Left ventricle myocardium inferior (tissue), 1 donor: ENCODE measurements around the gene ARMS2. TPM values are rescaled to one million over a fixed set of nuclear protein-coding genes. Genes with fewer than 3 reads are reported as not detected.

ENCODE experiments used
- DNase-seq: peaks from one replicate; pipeline ENCODE4 v3.0.0-alpha.2; 2020
- H3K27ac ChIP-seq: fragments of 200-600 bp; replicated peaks from 2 replicates; pipeline ENCODE4 v1.8.0; 2021
- H3K27me3 ChIP-seq: fragments of 200-600 bp; 2 replicates; pipeline ENCODE4 v1.8.0; 2021; ENCODE audit warnings: low read depth
- H3K36me3 ChIP-seq: fragments of 200-600 bp; 2 replicates; pipeline ENCODE4 v1.8.0; 2021
- H3K4me1 ChIP-seq: fragments of 200-600 bp; 2 replicates; pipeline ENCODE4 v1.8.0; 2021
- H3K4me3 ChIP-seq: fragments of 200-600 bp; 2 replicates; pipeline ENCODE4 v1.8.0; 2021; ENCODE audit warnings: mild to moderate bottlenecking, moderate library complexity
- H3K9me3 ChIP-seq: fragments of 200-600 bp; replicated peaks from 2 replicates; pipeline ENCODE4 v1.8.0; 2021
- intact Hi-C: fragments of 100-400 bp; cut with micrococcal nuclease; formaldehyde crosslinking; loops from one replicate; pipeline ENCODE4 v1.11.0; 2022
- total RNA-seq: library from RNA; stranded (reverse); fragmentation: NEBNext Ultra II Directional; extraction: Animal tissue kit (Norgen Biotek cat#: 25700); gene quantifications from one replicate; pipeline ENCODE4 v1.2.1, GENCODE V29; 2021
- TF ChIP-seq, protein P1 (sequence below): fragments of 200-600 bp; IDR thresholded peaks from 2 replicates; pipeline ENCODE4 v1.8.0; 2021; ENCODE audit warnings: antibody characterized with exemption, mild to moderate bottlenecking, borderline replicate concordance
- donor health status: DM: no; HTN: yes; CAD: no; lungs with severe emphysema.

ARMS2 gene
- total RNA-seq, 1 donor from 2014 or later = 0.27 TPM

DNA sequence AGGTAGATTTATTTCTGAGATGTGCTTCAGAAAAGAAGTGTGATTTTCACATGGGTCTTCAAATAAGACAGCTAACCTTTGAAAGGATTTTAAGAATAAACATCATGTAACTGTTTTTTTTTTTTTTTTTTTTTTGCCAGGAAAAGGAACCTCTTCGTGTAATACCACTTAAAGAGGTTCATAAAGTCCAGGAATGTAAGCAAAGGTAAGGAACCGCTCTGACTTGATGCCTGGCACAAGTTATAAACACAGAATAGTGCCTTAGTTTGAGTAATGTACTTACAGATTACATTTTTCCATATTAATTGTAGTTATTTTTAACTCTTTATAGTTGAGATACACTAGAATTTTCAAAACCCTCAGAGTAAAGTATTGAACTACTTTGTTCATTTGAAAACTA lies 30.4 kb upstream of the ARMS2 start:
- no peak for DNase-seq
- H3K4me1 ChIP-seq = peaks cover 41% of the 10 kb centered on the region
- H3K36me3 ChIP-seq = peaks cover 47% of the 10 kb centered on the region
- no peak overlapping the region for H3K27ac ChIP-seq
- H3K4me3 ChIP-seq = no peak overlapping the region
- intact Hi-C loops = no loop called here
- no peaks in the 10 kb centered on the region for H3K27me3 ChIP-seq
- TF ChIP-seq, protein P1, sequence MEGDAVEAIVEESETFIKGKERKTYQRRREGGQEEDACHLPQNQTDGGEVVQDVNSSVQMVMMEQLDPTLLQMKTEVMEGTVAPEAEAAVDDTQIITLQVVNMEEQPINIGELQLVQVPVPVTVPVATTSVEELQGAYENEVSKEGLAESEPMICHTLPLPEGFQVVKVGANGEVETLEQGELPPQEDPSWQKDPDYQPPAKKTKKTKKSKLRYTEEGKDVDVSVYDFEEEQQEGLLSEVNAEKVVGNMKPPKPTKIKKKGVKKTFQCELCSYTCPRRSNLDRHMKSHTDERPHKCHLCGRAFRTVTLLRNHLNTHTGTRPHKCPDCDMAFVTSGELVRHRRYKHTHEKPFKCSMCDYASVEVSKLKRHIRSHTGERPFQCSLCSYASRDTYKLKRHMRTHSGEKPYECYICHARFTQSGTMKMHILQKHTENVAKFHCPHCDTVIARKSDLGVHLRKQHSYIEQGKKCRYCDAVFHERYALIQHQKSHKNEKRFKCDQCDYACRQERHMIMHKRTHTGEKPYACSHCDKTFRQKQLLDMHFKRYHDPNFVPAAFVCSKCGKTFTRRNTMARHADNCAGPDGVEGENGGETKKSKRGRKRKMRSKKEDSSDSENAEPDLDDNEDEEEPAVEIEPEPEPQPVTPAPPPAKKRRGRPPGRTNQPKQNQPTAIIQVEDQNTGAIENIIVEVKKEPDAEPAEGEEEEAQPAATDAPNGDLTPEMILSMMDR = no peak
- H3K9me3 ChIP-seq = no peaks in the 10 kb centered on the region

DNA sequence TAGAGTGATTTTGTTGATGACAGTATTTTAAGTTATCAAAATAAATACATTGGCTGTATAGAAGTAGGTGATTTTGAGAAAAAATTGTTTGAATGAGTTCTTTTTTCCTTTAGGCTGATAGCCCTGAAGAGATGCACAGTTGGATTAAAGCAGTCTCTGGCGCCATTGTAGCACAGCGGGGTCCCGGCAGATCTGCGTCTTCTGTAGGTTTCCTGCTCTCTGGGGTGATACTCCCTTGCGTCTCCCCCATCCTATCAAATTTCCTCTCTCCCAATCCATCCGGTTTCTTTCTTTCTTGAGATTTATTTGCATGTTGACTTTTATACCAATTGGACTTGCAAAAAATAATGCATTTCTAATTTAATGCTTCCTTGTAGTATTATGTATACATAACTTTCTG lies 27.6 kb upstream of the ARMS2 start:
- Histone ChIP-seq H3K9me3 (no peaks in the 10 kb centered on the region), H3K36me3 (peaks cover 67% of the 10 kb centered on the region), H3K27ac (no peak overlapping the region), H3K4me3 (no peak overlapping the region), H3K4me1 (peaks cover 15% of the 10 kb centered on the region), H3K27me3 (no peaks in the 10 kb centered on the region)
- intact Hi-C loops = loop anchor here (2.0 kb wide), 1 partner anchor 50 kb away; no protein-coding TSS in a partner anchor
- DNase-seq = no peak
- TF ChIP-seq, protein P1 = no peak

DNA sequence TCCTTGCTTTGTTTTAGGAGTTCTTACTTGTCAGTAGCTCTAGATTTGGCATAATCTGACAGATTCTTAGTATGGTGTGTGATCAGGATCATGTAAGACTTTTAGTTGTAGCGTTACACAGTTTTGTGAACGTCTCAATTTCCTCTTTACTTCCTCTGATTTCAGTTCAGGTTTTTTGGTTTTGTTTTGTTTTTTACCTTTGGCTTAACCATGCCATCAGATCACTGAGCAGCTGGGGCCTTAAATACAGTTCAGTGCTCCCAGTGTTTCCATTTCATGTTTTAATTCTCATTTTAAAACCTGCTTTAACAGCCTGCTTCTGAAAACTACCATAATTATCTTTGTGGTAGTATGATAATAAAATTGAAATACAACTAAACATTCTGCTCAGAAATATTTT lies 27.2 kb upstream of the ARMS2 start:
- no peaks in the 10 kb centered on the region for H3K9me3 ChIP-seq
- H3K4me1 ChIP-seq = peaks cover 11% of the 10 kb centered on the region
- no peaks in the 10 kb centered on the region for H3K27me3 ChIP-seq
- TF ChIP-seq, protein P1 = no peak
- DNase-seq = no peak
- intact Hi-C loops = loop anchor here (2.0 kb wide), 1 partner anchor 50 kb away; no protein-coding TSS in a partner anchor
- no peak overlapping the region for H3K4me3 ChIP-seq
- H3K36me3 ChIP-seq = peaks cover 67% of the 10 kb centered on the region
- no peak overlapping the region for H3K27ac ChIP-seq

DNA sequence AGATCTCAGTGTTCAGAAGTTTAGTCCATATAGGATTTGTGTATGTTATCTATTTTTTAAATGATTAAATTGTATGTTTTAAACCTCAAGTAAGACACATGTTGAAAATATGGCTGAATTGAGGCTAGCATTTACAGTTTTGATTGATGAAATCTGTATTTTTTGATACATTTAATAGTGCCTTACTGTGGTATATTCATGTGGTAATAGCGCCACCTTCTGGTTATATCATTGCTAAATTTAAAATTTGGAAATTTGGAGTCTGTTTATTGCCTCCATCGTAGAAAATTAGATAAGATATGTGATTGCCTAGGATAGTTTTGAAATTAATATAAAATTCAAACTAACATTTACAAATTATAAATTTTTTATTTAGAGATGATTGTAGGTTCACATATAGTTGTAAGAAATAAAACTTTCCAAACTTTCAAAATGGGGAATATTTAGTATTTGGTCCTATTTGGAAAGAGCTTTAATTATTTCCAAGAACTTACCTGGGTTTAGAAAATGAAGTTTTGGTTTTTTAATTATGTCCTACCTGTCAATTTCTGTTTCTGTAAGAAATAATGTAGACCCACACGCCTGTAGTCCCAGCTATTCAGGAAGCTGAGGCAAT lies 19.1 kb upstream of the ARMS2 start:
- TF ChIP-seq, protein P1 = peak; percentile 74
- Histone ChIP-seq H3K9me3 (peaks cover 9% of the 10 kb centered on the region), H3K36me3 (peaks cover 27% of the 10 kb centered on the region), H3K27me3 (no peaks in the 10 kb centered on the region), H3K4me1 (no peaks in the 10 kb centered on the region), H3K4me3 (no peak overlapping the region), H3K27ac (no peak overlapping the region)
- intact Hi-C loops = loop anchor here (2.0 to 5.0 kb wide), 2 partner anchors 93 to 137 kb away; no protein-coding TSS in a partner anchor
- DNase-seq = no peak

DNA sequence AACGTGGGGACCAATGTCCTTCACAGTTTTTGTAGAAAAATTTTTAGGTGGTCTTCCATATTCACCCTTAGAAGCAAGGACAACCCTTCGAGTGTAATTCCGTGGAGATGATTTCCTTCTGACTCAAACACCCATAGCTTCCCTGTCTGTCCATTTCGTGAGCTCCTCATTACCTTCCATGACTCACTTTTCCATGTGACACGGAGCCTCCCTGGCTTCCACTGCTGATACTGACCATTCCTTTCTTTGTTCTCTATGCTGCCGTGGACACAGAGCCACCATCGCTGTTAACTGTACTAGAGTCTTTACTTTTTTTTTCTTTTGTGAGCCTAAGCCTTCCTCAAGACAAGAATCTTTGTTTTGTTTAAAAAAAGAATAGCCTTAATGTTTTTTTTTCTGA lies 12.5 kb upstream of the ARMS2 start:
- Histone ChIP-seq H3K27me3 (no peaks in the 10 kb centered on the region), H3K9me3 (peaks cover 9% of the 10 kb centered on the region), H3K36me3 (no peaks in the 10 kb centered on the region), H3K4me3 (no peak overlapping the region), H3K27ac (no peak overlapping the region), H3K4me1 (peaks cover 13% of the 10 kb centered on the region)
- no peak for DNase-seq
- intact Hi-C loops = loop anchor here (10.0 kb wide), 1 partner anchor 113 kb away; no protein-coding TSS in a partner anchor
- TF ChIP-seq, protein P1 = no peak
